ENCODE measurements around the gene CIROP. TPM values are rescaled to one million over a fixed set of nuclear protein-coding genes. Genes with fewer than 3 reads are reported as not detected.

Gene CIROP
- total and polyA plus RNA-seq, 9 of the 15 experiments (the other 6 are each of a cell fraction or from before 2014, with no cell fraction given), result not detected

- 30% methylated on average over 8 of the region's 8 CpGs for WGBS (ENCODE audit: insufficient coverage, low coverage, missing lambda C conversion rate)
- H4K20me1 ChIP-seq (replicated peaks; ENCODE audit: control insufficient read depth, insufficient read depth, low read length), result peaks cover 14% of the 10 kb centered on the region; the same call in 1 of the 2 replicates
- H3K79me2 ChIP-seq (ENCODE audit: control insufficient read depth, insufficient read depth, low read length), result peaks cover 68% of the 10 kb centered on the region
- peaks cover 5% of the 10 kb centered on the region for H3K9me1 ChIP-seq (ENCODE audit: control insufficient read depth, insufficient read depth, low read length)
- no peak overlapping the region; the same call in 1 of the 2 replicates for H3K4me2 ChIP-seq (ENCODE audit: insufficient read depth, low read length)
- FAIRE-seq, result peak; percentile 97
- BruUV-seq (replicated peaks), result no TSS peak
- H3K4me1 ChIP-seq (replicated peaks in 1 of 2; ENCODE audit: control insufficient read depth in 2 of 2, insufficient read depth in 2 of 2, low read length in 2 of 2), result peaks cover 20 to 26% of the 10 kb centered on the region in 2 experiments
- H3K9me3 ChIP-seq (replicated peaks; ENCODE audit: control insufficient read depth, insufficient read depth, low read depth, low read length), result no peaks in the 10 kb centered on the region
- in situ Hi-C loops (cut with MboI) (loop anchor here (5.0 kb wide), 1 partner anchor 38 kb away; no protein-coding TSS in a partner anchor), intact Hi-C loops (cut with micrococcal nuclease) (loop anchor here (1.0 kb wide), 2 partner anchors 40 to 118 kb away; no protein-coding TSS in a partner anchor)
- DNase-seq (ENCODE audit: extremely low read depth in 1 of 4, low spot score in 3 of 4), result peak; percentile 76 to 91 (median 82)
- no peak overlapping the region for H2AFZ ChIP-seq (ENCODE audit: low read depth, low read length)
- peaks cover 77% of the 10 kb centered on the region for H3K36me3 ChIP-seq (ENCODE audit: control insufficient read depth, insufficient read depth, low read length)
- ChIA-PET CTCF (ENCODE audit: low intra/inter-chr PET ratio) (interaction anchor here (0.6 to 7.2 kb wide), 14 partner anchors 10 to 479 kb away, joined by 3 to 109 read pairs (median 5); partner anchors contain the start of gene CIROP), POLR2A (interaction anchor here (0.6 to 2.1 kb wide), 14 partner anchors 10 to 512 kb away, joined by 3 to 23 read pairs (median 4); partner anchors contain the start of genes ACIN1, C14orf119, CDH24 and PRMT5)
- H3K27ac ChIP-seq (ENCODE audit: extremely low read depth, low read depth, low read length), result peak overlapping the region; percentile 17; the same call in 1 of the 3 replicates
- no peaks in the 10 kb centered on the region for H3K27me3 ChIP-seq (ENCODE audit: control insufficient read depth in 2 of 2, insufficient read depth in 2 of 2, low read length in 2 of 2)
- H3K4me3 ChIP-seq, result no peak overlapping the region
- peak; percentile 80 for ATAC-seq
- no peak overlapping the region; a peak in 2 of 4 replicates for H3K9ac ChIP-seq (ENCODE audit: insufficient read depth in 1 of 2, low read depth in 2 of 2, low read length in 2 of 2)
- TF ChIP-seq, protein P1, sequence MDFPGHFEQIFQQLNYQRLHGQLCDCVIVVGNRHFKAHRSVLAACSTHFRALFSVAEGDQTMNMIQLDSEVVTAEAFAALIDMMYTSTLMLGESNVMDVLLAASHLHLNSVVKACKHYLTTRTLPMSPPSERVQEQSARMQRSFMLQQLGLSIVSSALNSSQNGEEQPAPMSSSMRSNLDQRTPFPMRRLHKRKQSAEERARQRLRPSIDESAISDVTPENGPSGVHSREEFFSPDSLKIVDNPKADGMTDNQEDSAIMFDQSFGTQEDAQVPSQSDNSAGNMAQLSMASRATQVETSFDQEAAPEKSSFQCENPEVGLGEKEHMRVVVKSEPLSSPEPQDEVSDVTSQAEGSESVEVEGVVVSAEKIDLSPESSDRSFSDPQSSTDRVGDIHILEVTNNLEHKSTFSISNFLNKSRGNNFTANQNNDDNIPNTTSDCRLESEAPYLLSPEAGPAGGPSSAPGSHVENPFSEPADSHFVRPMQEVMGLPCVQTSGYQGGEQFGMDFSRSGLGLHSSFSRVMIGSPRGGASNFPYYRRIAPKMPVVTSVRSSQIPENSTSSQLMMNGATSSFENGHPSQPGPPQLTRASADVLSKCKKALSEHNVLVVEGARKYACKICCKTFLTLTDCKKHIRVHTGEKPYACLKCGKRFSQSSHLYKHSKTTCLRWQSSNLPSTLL (IDR thresholded peaks at IDR 0.05), result no peak
- no peak for TF ChIP-seq TFAP4 (CRISPR knock-in tag; IDR thresholded peaks at IDR 0.05; ENCODE audit: borderline replicate concordance)
- peak in 1 of 2 experiments; percentile 88; a peak in 2 of 4 replicates for TF ChIP-seq MLLT1 (IDR thresholded peaks at IDR 0.05)
- TF ChIP-seq NR2C1 (IDR thresholded peaks at IDR 0.05), result no peak
- 0 out of 2 replicates have a peak, but pooled peaks have one; percentile 20 for TF ChIP-seq NR2C1 (tag; IDR thresholded peaks at IDR 0.05)
- no peak; the same call in 1 of the 2 replicates for TF ChIP-seq GABPB1 (CRISPR knock-in tag; IDR thresholded peaks at IDR 0.05)
- TF ChIP-seq KAT2B (IDR thresholded peaks at IDR 0.05; ENCODE audit: low read depth, low read length), result peak; percentile 81
- no peak for TF ChIP-seq ZNF766 (CRISPR knock-in tag; conservative IDR thresholded peaks at IDR 0.05)
- no peak for TF ChIP-seq ZNF224 (CRISPR knock-in tag; IDR thresholded peaks at IDR 0.05)
- TF ChIP-seq, protein P2, sequence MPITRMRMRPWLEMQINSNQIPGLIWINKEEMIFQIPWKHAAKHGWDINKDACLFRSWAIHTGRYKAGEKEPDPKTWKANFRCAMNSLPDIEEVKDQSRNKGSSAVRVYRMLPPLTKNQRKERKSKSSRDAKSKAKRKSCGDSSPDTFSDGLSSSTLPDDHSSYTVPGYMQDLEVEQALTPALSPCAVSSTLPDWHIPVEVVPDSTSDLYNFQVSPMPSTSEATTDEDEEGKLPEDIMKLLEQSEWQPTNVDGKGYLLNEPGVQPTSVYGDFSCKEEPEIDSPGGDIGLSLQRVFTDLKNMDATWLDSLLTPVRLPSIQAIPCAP (CRISPR knock-in tag; IDR thresholded peaks at IDR 0.05; ENCODE audit: borderline replicate concordance), result no peak
- TF ChIP-seq, protein P3, sequence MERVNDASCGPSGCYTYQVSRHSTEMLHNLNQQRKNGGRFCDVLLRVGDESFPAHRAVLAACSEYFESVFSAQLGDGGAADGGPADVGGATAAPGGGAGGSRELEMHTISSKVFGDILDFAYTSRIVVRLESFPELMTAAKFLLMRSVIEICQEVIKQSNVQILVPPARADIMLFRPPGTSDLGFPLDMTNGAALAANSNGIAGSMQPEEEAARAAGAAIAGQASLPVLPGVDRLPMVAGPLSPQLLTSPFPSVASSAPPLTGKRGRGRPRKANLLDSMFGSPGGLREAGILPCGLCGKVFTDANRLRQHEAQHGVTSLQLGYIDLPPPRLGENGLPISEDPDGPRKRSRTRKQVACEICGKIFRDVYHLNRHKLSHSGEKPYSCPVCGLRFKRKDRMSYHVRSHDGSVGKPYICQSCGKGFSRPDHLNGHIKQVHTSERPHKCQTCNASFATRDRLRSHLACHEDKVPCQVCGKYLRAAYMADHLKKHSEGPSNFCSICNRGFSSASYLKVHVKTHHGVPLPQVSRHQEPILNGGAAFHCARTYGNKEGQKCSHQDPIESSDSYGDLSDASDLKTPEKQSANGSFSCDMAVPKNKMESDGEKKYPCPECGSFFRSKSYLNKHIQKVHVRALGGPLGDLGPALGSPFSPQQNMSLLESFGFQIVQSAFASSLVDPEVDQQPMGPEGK (CRISPR knock-in tag; IDR thresholded peaks at IDR 0.05; ENCODE audit: borderline replicate concordance), result no peak
- peak; percentile 68 for TF ChIP-seq L3MBTL2 (IDR thresholded peaks at IDR 0.05)
- no peak for TF ChIP-seq ARHGAP35 (IDR thresholded peaks at IDR 0.05; ENCODE audit: partially characterized antibody)
- TF ChIP-seq RBM39 (optimal IDR thresholded peaks at IDR 0.05; ENCODE audit: low read depth, low read length), result no peak
These were observed 35.9 kb downstream of the CIROP start for GRCh38 chr14:23068789-23069412.

All from K562 (cell line).